ENCODE measurements around the gene C7orf57. TPM values are rescaled to one million over a fixed set of nuclear protein-coding genes. Genes with fewer than 3 reads are reported as not detected.

Gene C7orf57
- total RNA-seq, 2 donors from 2014 or later = 0.34 TPM; not detected in 1

DNA sequence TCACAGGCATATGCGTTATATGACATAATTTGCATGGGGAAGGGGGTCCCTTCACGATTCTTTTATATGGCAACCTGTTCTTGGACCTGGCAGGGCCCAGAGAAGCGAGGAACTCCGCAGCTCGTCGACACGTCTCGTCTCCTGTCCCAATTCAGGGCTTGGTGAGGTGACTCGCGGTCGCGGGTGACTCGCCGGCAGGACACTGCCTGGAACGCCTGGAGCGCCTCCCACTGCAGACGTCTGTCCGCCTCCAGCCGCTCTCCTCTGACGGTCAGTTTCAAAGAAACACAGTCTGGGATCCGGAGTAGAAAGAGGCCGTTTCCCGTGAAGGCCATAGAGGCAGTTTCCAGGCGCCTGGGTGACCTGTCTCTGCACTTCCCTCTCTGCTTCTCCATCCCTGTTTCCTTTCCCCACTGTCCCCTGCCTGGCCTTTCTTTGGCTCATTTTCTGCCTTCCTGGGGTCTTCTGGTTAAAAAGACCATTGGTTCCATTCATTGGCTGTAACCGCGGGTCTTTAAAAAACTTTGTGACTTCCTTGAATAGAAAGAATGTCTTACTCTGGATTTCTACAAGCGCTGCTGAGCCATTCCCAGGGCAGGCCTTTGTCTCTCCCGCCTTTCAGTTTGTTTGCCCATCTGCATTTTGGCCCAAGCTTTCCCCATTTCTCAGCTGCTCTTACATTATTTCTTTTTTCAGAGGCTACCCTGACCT, 54.9 kb downstream of the C7orf57 start:
- 48% methylated on average over 28 of the region's 28 CpGs for WGBS
- H3K36me3 ChIP-seq = peaks cover 0 to 4% of the 10 kb centered on the region in 2 donors
- H3K9me3 ChIP-seq = no peaks in the 10 kb centered on the region
- H3K27me3 ChIP-seq (replicated peaks; ENCODE audit: insufficient read depth) = no peaks in the 10 kb centered on the region
- TF ChIP-seq CTCF (IDR thresholded peaks at IDR 0.05) (no peak), POLR2AphosphoS5 (IDR thresholded peaks at IDR 0.05) (no peak), POLR2A (IDR thresholded peaks at IDR 0.05) (no peak)
- intact Hi-C loops (cut with DNase I) = no loop called here
- no peak for DNase-seq (ENCODE audit: low spot score)
- H3K27ac ChIP-seq = peak overlapping the region; percentile 68 to 78
- H3K4me1 ChIP-seq (replicated peaks) = no peaks in the 10 kb centered on the region
- H3K4me3 ChIP-seq = peak overlapping the region; percentile 65 to 71

- DNase-seq (ENCODE audit: low spot score) = no peak
- peaks cover 0 to 4% of the 10 kb centered on the region in 2 donors for H3K36me3 ChIP-seq
- H3K27me3 ChIP-seq (replicated peaks; ENCODE audit: insufficient read depth) = no peaks in the 10 kb centered on the region
- no peaks in the 10 kb centered on the region for H3K4me1 ChIP-seq (replicated peaks)
- H3K27ac ChIP-seq = no peak overlapping the region
- TF ChIP-seq POLR2A (IDR thresholded peaks at IDR 0.05) (no peak), CTCF (IDR thresholded peaks at IDR 0.05) (no peak), POLR2AphosphoS5 (IDR thresholded peaks at IDR 0.05) (no peak)
- intact Hi-C loops (cut with DNase I) = no loop called here
- H3K4me3 ChIP-seq = no peak overlapping the region
- no peaks in the 10 kb centered on the region for H3K9me3 ChIP-seq
- WGBS = 82% methylated on average over 10 of the region's 10 CpGs
Measured at GRCh38 chr7:48091506-48092433, 56.4 kb downstream of the C7orf57 start.

DNA sequence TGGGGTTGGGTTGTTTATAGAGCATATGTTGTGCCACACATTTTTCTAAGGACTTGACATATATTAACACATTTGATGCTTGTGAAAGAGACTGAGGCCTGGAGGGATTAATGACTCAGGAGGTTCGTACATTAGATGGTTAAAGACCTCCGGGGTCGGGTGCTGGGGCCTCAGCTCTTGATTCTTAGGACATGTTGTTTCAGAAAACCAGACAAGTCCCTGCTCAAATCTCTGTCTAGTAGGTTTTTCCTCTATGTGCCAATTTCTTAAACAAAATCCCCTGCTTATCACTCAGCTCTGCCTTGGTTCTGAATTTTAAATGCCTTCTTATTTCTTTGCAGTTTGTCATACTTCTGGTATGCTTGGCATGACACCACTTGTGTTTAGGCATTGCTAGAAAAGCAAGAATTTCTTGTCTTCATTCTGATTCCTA, 59.5 kb downstream of the C7orf57 start:
- WGBS = 84% methylated on average over 3 of the region's 3 CpGs
- H3K36me3 ChIP-seq = peaks cover 0 to 4% of the 10 kb centered on the region in 2 donors
- H3K9me3 ChIP-seq = no peaks in the 10 kb centered on the region
- DNase-seq (ENCODE audit: low spot score) = no peak
- TF ChIP-seq POLR2AphosphoS5 (IDR thresholded peaks at IDR 0.05) (no peak), CTCF (IDR thresholded peaks at IDR 0.05) (no peak), POLR2A (IDR thresholded peaks at IDR 0.05) (no peak)
- intact Hi-C loops (cut with DNase I) = no loop called here
- H3K4me3 ChIP-seq = no peak overlapping the region
- H3K27me3 ChIP-seq (replicated peaks; ENCODE audit: insufficient read depth) = no peaks in the 10 kb centered on the region
- H3K27ac ChIP-seq = no peak overlapping the region
- H3K4me1 ChIP-seq (replicated peaks) = no peaks in the 10 kb centered on the region

DNA sequence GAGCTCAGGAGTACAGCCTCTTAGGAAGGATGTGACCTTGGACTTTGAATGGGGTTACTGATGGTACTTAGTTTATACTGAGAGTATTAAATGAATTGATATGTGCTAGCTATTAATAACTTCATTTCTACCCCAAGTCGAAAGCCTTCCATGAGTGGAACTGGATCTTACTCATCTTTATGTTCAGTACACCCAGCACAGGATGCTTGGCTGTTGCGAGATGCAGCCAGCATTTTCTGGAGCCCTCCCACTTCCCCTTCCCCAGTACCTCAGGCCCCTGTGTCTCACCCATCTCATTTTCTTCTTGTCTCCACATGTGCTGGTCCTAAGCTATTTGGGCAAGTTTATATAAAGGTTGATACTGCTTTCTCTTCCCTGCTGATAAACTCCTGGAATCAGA, 60.9 kb downstream of the C7orf57 start:
- no peak overlapping the region for H3K27ac ChIP-seq
- WGBS = 90% methylated on average over 2 of the region's 2 CpGs
- intact Hi-C loops (cut with DNase I) = no loop called here

More for the DNA sequence above, 60.9 kb downstream of the C7orf57 start:
- H3K9me3 ChIP-seq = no peaks in the 10 kb centered on the region
- H3K4me3 ChIP-seq = no peak overlapping the region
- peaks cover 0 to 4% of the 10 kb centered on the region in 2 donors for H3K36me3 ChIP-seq
- H3K27me3 ChIP-seq (replicated peaks; ENCODE audit: insufficient read depth) = no peaks in the 10 kb centered on the region
- no peak for DNase-seq (ENCODE audit: low spot score)
- H3K4me1 ChIP-seq (replicated peaks) = no peaks in the 10 kb centered on the region
- TF ChIP-seq POLR2AphosphoS5 (IDR thresholded peaks at IDR 0.05) = no peak
- no peak for TF ChIP-seq POLR2A (IDR thresholded peaks at IDR 0.05)
- TF ChIP-seq CTCF (IDR thresholded peaks at IDR 0.05) = no peak
